Rectal smooth muscle tissue (tissue), 1 donor: ENCODE measurements around the gene CDKAL1.

Experiments
- H3K27ac ChIP-seq: one replicate; pipeline ENCODE4 v1.7.0; 2013; ENCODE audit warnings: low read depth, low read length, inconsistent platforms
- H3K27me3 ChIP-seq: one replicate; pipeline ENCODE4 v1.7.0; 2013; ENCODE audit warnings: low read length; ENCODE audit not compliant: control insufficient read depth, insufficient read depth
- H3K36me3 ChIP-seq: one replicate; pipeline ENCODE4 v1.7.0; 2013; ENCODE audit warnings: low read length; ENCODE audit not compliant: control insufficient read depth, insufficient read depth
- H3K4me1 ChIP-seq: one replicate; pipeline ENCODE4 v1.7.0; 2013; ENCODE audit warnings: low read length; ENCODE audit not compliant: control insufficient read depth, insufficient read depth
- H3K4me3 ChIP-seq: one replicate; pipeline ENCODE4 v1.7.0; 2013; ENCODE audit warnings: low read length
- H3K9ac ChIP-seq: one replicate; pipeline ENCODE4 v1.7.0; 2013; ENCODE audit warnings: low read length

CDKAL1 gene

DNA sequence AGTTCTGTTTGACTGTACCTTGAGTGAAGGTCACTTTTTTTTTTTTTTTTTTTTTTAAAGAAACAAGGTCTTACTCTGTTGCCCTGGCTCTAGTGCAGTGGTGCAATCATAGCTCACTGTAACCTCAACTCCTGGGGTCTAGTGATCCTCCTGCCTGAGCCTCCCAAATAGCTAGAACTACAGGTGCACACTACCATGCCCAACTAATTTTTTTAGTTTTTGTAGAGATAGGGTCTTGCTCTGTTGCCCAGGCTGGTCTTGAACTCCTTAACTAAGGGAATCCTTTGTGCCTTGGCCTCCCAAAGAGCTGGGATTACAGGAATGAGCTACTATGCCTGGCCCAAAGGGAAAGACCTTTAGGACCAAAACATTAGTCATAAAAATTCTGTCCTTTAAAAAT lies 413.7 kb downstream of the CDKAL1 start:
- H3K27ac ChIP-seq = no peak overlapping the region
- H3K4me1 ChIP-seq = no peaks in the 10 kb centered on the region
- H3K9ac ChIP-seq = no peak overlapping the region
- no peak overlapping the region for H3K4me3 ChIP-seq
- H3K36me3 ChIP-seq = no peaks in the 10 kb centered on the region
- no peaks in the 10 kb centered on the region for H3K27me3 ChIP-seq

DNA sequence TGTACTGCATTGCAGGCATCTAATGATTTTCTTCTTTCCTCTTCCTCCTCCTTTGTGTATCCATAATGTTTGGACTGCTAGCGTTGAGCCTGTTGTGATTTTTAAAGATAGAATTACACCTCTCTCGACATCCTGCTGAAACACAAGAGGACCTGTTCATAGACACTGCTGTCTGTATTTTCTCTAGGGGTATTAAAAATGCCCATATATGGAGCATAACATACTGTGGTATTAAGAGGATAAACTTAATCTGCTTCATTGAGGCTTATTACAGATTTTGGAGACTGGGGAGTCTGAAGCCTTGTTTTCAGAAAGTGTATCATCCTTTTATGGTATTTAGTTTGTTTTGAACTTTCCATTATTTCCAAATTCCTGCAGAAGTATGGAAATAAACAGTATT lies 414.3 kb downstream of the CDKAL1 start:
- Histone ChIP-seq H3K27me3 (no peaks in the 10 kb centered on the region), H3K9ac (no peak overlapping the region), H3K4me3 (no peak overlapping the region), H3K36me3 (no peaks in the 10 kb centered on the region), H3K4me1 (no peaks in the 10 kb centered on the region), H3K27ac (no peak overlapping the region)

DNA sequence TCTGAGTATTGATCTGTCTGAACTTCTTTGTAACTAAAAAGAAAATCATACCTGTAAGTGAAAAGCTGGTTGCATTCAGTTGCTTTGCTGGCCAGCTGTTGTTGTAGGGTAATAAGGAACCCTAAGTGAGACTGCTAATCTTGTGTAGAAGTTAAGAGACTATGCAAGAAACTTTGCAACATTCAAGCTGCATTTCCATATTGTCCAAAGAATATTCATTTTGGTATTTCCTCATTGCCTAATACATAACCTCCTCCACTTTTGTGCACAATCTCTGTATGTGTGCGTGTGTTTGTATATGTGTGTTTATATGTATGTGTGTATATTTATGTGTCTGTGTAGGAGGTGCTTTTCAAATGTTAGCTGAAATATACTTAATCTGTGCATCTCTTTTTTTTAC lies 414.9 kb downstream of the CDKAL1 start:
- H3K9ac ChIP-seq = no peak overlapping the region
- H3K4me1 ChIP-seq = no peaks in the 10 kb centered on the region
- no peak overlapping the region for H3K4me3 ChIP-seq
- no peak overlapping the region for H3K27ac ChIP-seq
- no peaks in the 10 kb centered on the region for H3K36me3 ChIP-seq
- H3K27me3 ChIP-seq = no peaks in the 10 kb centered on the region

DNA sequence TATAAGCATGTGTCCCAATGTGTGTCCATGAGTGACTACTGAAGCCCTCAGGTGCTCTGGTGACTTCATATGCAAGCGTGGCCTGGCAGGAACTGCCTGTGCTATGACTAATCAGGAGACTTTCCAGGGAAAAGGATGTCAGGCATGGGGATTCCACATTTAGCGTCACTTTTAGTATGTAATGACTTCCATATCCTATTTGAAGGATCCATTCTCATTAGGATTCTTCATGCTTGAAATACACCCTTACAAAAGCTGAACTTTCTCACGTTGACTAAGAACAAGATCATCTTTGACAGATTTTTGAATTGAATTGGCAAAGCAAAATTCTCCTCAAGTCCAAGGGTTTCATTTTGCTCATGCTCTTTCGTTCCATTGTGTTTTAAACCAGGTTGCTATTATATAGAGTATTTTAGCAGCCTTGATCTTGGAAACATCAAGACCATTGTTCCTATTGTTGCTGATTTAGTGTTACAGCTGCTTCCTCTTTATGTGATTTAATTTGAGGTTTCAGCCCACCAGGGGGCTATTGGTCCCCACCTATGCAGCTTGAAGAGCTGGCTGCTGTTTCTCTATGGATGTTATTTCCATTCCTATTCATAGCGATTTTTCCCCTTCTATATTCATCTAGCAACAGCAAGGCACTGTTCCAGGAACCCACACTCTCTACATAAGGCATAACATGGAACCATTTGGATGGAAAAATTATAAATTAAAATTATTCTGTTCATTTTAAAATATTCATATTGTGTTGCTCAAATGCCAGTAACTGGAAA lies 418.6 kb downstream of the CDKAL1 start:
- H3K27me3 ChIP-seq = no peaks in the 10 kb centered on the region
- no peak overlapping the region for H3K9ac ChIP-seq
- peaks cover 5% of the 10 kb centered on the region for H3K36me3 ChIP-seq
- no peak overlapping the region for H3K4me3 ChIP-seq
- no peak overlapping the region for H3K27ac ChIP-seq
- no peaks in the 10 kb centered on the region for H3K4me1 ChIP-seq

DNA sequence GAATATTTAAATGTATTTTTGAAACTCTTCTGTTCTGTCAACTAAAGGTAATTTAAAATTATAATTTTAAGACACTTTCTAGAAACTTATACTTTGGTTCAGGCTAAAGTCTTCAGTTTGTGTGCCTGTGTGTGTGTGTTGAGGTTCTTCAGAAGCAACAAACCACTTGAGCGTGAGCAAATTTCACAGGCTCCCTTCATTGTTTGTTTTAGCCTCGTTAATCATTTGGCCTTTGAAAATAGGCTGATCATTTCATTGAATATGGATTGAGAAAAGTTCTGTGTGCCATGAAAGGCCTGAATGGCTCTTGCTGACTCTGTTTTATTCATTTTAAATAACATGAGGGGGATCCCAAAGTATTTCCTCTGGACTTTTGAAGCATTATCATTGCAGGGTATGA lies 420.1 kb downstream of the CDKAL1 start:
- Histone ChIP-seq H3K27ac (no peak overlapping the region), H3K27me3 (no peaks in the 10 kb centered on the region), H3K9ac (no peak overlapping the region), H3K4me3 (no peak overlapping the region), H3K4me1 (no peaks in the 10 kb centered on the region), H3K36me3 (peaks cover 5% of the 10 kb centered on the region)

DNA sequence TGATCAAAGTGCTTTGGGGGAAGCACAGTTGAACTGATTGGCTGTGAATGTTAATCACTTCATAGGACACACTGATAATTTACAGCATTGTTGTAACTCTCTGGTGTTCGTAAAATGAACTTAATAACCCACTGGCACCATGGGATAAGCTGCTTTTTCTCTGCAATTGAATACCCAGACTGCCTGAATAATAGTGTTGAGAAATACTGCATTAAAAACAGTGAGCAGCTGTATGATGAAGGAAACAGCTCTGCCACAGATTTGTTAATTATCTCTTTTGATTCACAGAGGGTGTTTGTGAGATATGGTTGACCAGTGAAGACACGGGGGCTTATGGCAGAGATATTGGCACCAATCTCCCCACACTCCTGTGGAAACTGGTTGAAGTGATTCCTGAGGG lies 420.9 kb downstream of the CDKAL1 start:
- Histone ChIP-seq H3K27me3 (no peaks in the 10 kb centered on the region), H3K9ac (no peak overlapping the region), H3K4me3 (no peak overlapping the region), H3K36me3 (peaks cover 5% of the 10 kb centered on the region), H3K27ac (no peak overlapping the region), H3K4me1 (no peaks in the 10 kb centered on the region)

DNA sequence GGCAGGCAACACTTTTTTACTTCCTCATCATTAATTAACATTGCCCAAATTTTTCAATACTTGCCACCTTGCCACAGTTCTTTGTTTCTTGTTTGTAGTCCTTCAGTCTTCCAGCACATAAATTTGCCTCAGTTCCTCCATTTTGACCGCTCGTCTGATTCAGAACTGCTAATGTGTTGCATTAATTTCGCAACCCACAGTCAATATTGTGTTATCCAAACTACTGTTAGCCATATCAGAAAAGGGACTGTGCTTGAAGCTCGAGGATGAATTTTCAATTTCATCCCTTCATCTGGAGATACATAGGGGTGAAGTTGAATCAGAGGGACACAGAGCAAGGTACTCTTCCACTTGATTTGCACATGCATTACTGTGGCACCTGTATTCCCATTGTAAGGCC lies 421.5 kb downstream of the CDKAL1 start:
- Histone ChIP-seq H3K4me3 (no peak overlapping the region), H3K36me3 (peaks cover 5% of the 10 kb centered on the region)

DNA sequence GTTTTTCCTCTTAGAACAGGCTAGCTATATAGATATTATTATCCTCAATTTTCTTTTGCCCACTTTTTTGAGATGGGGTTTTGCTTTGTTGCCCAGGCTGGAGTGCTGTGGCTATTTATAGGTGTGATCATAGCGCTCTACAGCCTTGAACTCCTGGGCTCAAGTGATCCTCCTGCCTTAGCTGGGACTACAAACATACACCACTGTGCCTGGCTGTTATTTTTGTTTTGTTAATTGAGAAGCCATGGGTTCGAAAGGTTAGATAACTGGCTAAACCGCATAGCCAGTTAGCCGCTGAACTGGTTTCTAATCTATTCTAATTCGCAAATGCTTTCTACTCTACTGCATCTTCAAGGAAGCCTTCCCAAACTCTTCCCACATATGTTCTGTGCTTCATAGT lies 425.8 kb downstream of the CDKAL1 start:
- Histone ChIP-seq H3K4me3 (no peak overlapping the region), H3K27ac (no peak overlapping the region)

More for the DNA sequence above, 421.5 kb downstream of the CDKAL1 start:
- no peaks in the 10 kb centered on the region for H3K4me1 ChIP-seq
- no peak overlapping the region for H3K9ac ChIP-seq
- no peaks in the 10 kb centered on the region for H3K27me3 ChIP-seq
- no peak overlapping the region for H3K27ac ChIP-seq

DNA sequence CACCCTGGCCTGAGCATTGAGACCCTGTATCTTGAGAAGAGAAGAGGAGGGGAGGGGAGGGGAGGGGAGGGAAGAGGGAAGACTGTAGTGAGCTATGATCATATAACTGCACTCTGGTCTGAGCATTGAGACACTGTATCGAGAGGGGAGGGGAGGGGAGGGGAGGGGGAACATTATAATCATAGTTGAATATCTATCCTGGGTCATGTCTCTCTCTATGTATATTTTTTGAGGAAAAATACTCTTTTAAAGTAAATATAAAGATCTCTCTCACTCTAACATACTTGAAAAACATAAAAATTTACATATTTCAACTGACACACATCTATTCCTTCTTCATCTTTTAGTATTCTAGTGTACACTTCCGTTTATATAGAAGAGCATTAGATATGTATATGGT lies 431.0 kb downstream of the CDKAL1 start:
- no peaks in the 10 kb centered on the region for H3K4me1 ChIP-seq
- no peak overlapping the region for H3K4me3 ChIP-seq
- no peaks in the 10 kb centered on the region for H3K36me3 ChIP-seq
- no peak overlapping the region for H3K9ac ChIP-seq
- H3K27me3 ChIP-seq = no peaks in the 10 kb centered on the region
- no peak overlapping the region for H3K27ac ChIP-seq

More for the DNA sequence above, 425.8 kb downstream of the CDKAL1 start:
- H3K36me3 ChIP-seq = peaks cover 5% of the 10 kb centered on the region
- H3K27me3 ChIP-seq = no peaks in the 10 kb centered on the region
- no peak overlapping the region for H3K9ac ChIP-seq
- H3K4me1 ChIP-seq = no peaks in the 10 kb centered on the region

DNA sequence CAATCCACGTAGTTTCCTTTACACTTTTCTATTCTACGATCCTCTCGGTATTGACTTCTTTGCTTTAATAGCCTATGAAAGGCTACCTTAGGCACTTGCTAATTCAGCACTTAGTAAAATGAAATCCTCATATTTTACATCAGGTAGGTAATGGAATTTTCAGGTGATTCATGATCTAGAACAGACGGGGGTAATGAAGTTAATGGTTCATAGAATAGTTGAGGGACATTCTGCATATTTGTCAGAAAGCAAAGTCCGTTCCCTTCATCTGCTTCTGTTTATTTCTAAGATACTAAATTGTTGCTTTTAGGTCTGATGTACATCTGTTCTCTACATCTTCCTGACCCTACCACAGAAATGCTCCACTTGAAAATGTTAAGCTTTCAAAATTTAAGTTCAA lies 431.7 kb downstream of the CDKAL1 start:
- H3K4me3 ChIP-seq = no peak overlapping the region
- no peaks in the 10 kb centered on the region for H3K36me3 ChIP-seq
- no peak overlapping the region for H3K27ac ChIP-seq
- no peaks in the 10 kb centered on the region for H3K27me3 ChIP-seq
- H3K4me1 ChIP-seq = no peaks in the 10 kb centered on the region
- no peak overlapping the region for H3K9ac ChIP-seq

DNA sequence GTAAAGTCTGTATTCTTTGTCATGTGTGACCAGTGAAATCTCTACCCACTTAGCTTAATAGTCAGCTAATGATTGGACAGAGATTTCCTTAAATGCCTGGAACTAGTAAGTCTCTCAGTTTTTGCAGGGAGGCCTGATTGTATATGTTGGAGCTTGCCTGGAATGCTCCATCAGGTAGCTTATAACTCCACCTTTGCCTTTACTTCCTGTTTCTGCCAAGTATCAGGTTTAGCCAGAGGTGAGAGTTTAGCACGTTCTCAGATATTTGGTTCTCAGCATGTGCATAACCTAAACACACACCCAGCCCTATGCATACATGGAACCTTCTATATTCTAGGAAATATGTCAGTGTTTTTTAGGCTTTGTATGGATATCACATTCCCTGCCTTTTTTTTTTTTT lies 435.3 kb downstream of the CDKAL1 start:
- H3K4me3 ChIP-seq = no peak overlapping the region
- no peak overlapping the region for H3K27ac ChIP-seq
- no peaks in the 10 kb centered on the region for H3K27me3 ChIP-seq
- H3K4me1 ChIP-seq = no peaks in the 10 kb centered on the region
- H3K36me3 ChIP-seq = no peaks in the 10 kb centered on the region
- H3K9ac ChIP-seq = no peak overlapping the region

DNA sequence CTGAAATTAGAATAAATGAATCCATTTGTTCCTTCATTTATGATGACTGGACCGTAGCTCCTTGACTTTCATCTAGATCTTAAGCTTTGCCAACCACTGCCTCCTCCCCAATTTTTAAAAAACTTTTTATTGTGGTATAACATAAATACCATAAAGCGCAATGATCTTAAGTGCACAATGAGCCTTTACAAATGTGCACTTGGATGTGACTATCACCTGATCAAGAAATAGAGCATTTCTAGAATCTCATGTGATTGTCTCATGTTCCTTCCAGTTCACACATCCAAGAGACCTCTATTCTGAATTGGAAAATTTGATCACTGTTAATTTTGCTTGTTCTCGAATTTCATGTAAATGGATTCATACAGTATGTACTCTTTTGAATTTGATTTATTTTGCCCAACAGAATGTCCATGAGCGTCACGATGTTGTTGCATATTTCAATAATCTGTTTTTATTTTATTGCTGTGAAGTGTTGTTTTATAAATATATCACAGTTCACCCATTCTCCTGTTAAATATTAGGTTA lies 442.2 kb downstream of the CDKAL1 start:
- Histone ChIP-seq H3K9ac (no peak overlapping the region), H3K27ac (no peak overlapping the region), H3K4me3 (no peak overlapping the region), H3K27me3 (no peaks in the 10 kb centered on the region), H3K4me1 (no peaks in the 10 kb centered on the region), H3K36me3 (no peaks in the 10 kb centered on the region)

DNA sequence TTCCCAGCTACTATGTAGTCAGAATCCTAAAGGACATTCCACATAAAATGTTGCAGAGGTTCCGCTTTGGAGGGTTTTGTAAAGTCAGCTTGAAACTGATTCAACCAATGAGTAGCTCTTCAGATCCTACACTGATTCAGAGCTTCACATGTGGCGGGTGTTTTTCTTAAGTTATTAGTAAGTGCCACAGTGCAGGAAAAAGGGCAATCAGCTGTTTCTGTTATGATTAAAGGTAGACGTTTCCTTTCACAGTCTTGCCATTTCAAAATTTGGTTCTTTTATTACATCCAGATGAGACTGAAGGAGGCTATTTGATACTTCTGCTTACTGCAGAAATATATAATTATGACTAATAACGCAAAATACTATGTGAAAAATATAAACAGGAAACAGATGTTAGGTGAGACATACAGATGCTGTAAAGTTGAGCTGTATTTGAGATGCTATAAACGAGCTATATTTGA lies 443.9 kb downstream of the CDKAL1 start:
- no peaks in the 10 kb centered on the region for H3K36me3 ChIP-seq
- no peaks in the 10 kb centered on the region for H3K27me3 ChIP-seq
- H3K4me3 ChIP-seq = no peak overlapping the region
- H3K9ac ChIP-seq = no peak overlapping the region
- H3K4me1 ChIP-seq = no peaks in the 10 kb centered on the region
- no peak overlapping the region for H3K27ac ChIP-seq
